DMS114 treated with DMSO at 0.1 percent for 48 hours (cell line): Measurements from ENCODE around the gene SFI1.
A peak's percentile ranks its signal among the peaks of the same experiment; 100 is the strongest.
"Not testable (repeated sequence)": the region's sequence is repeated elsewhere in the genome, so short reads cannot be mapped to it uniquely, and the experiment has no call there.

ENCODE experiments used
- DNase-seq: peaks from one replicate; lab custom pipeline; 2025; ENCODE audit not compliant: unreplicated experiment; lab: John Stamatoyannopoulos, UW

Gene SFI1

GRCh38 chr22:31635638-31636306, 139.4 kb downstream of the SFI1 start:
- no peak for DNase-seq

- DNase-seq: no peak
Measured at GRCh38 chr22:31637447-31637890, 141.1 kb downstream of the SFI1 start.

GRCh38 chr22:31637891-31638618, 141.7 kb downstream of the SFI1 start:
- DNase-seq: no peak

GRCh38 chr22:31639436-31640039, 143.2 kb downstream of the SFI1 start:
- DNase-seq: no peak

GRCh38 chr22:31646186-31647019, 150.1 kb downstream of the SFI1 start:
- no peak for DNase-seq

GRCh38 chr22:31647066-31647465, 150.7 kb downstream of the SFI1 start:
- no peak for DNase-seq

GRCh38 chr22:31647523-31648320, 151.4 kb downstream of the SFI1 start:
- DNase-seq: no peak

GRCh38 chr22:31650391-31650790, 154.1 kb downstream of the SFI1 start:
- no peak for DNase-seq

GRCh38 chr22:31651664-31652063, 155.3 kb downstream of the SFI1 start:
- DNase-seq: no peak

- no peak for DNase-seq
Measured at GRCh38 chr22:31652088-31652487, 155.8 kb downstream of the SFI1 start.

GRCh38 chr22:31652911-31653684, 156.8 kb downstream of the SFI1 start:
- no peak for DNase-seq

GRCh38 chr22:31653944-31654343, 157.6 kb downstream of the SFI1 start:
- no peak for DNase-seq

- DNase-seq: no peak
Measured at GRCh38 chr22:31654408-31654807, 158.1 kb downstream of the SFI1 start.

- DNase-seq: no peak
Measured at GRCh38 chr22:31659246-31659645, 162.9 kb downstream of the SFI1 start.

- not testable (repeated sequence) for DNase-seq
Measured at GRCh38 chr22:31660860-31661341, 164.6 kb downstream of the SFI1 start.

- peak; percentile 90 for DNase-seq
Measured at GRCh38 chr22:31661851-31662667, 165.7 kb downstream of the SFI1 start, which contains the start of gene PISD. Gene PISD, minus strand, starts transcription at chr22:31662215. Its CDS starts 7 bp downstream, at chr22:31662208.

- no peak for DNase-seq
Measured at GRCh38 chr22:31662668-31663037, 166.3 kb downstream of the SFI1 start.
